Ishikawa (cell line): ENCODE results near the gene CARD11.

Experiments
- CEBPB ChIP-seq: IDR thresholded peaks from 2 replicates; pipeline ENCODE4 v1.6.1; 2012
- EP300 ChIP-seq: IDR thresholded peaks from 2 replicates; pipeline ENCODE4 v1.6.1; 2012; ENCODE audit warnings: borderline replicate concordance
- MAX ChIP-seq: IDR thresholded peaks from 2 replicates; pipeline ENCODE4 v1.6.1; 2012
- RAD21 ChIP-seq: IDR thresholded peaks from 2 replicates; pipeline ENCODE4 v1.6.1; 2012; ENCODE audit warnings: low read depth
- REST ChIP-seq: IDR thresholded peaks from 2 replicates; pipeline ENCODE4 v1.6.1; 2012; ENCODE audit warnings: low read depth, mild to moderate bottlenecking
- TAF1 ChIP-seq: IDR thresholded peaks from 2 replicates; pipeline ENCODE4 v1.6.1; 2012; ENCODE audit warnings: low read depth, mild to moderate bottlenecking
- TCF12 ChIP-seq: IDR thresholded peaks from 2 replicates; pipeline ENCODE4 v1.6.1; 2012; ENCODE audit warnings: low read depth
- USF1 ChIP-seq: IDR thresholded peaks from 2 replicates; pipeline ENCODE4 v1.6.1; 2012
- YY1 ChIP-seq: IDR thresholded peaks from 2 replicates; pipeline ENCODE4 v1.6.1; 2012; ENCODE audit warnings: low read depth

GRCh38 chr7:2856388-2857169, 187.1 kb downstream of the CARD11 start:
- TF ChIP-seq EP300 (no peak), MAX (no peak), YY1 (no peak), CEBPB (no peak), TCF12 (no peak), REST (no peak), TAF1 (no peak), RAD21 (no peak), USF1 (0 out of 2 replicates have a peak, but pooled peaks have one; percentile 16)
